WTC11 (cell line): Measurements from ENCODE around the gene FHIT. TPM values are rescaled to one million over a fixed set of nuclear protein-coding genes. Genes with fewer than 3 reads are reported as not detected.

ENCODE experiments used
- ATAC-seq: fragments of 200-7000 bp; cut with Tn5 transposase; 2 replicates; pipeline ENCODE4 v1.10.0; 2021; ENCODE audit warnings: mild to moderate bottlenecking, moderate library complexity
- CTCF ChIA-PET: fragments of 300-600 bp; sonication (Branson Sonifier 250); formaldehyde crosslinking; loops from one replicate; lab custom pipeline; 2021; ENCODE audit warnings: antibody characterized with exemption; lab: Charles Lee
- POLR2A ChIA-PET: fragments of 350-600 bp; sonication (Branson Sonifier 250); formaldehyde crosslinking; loops from one replicate; lab custom pipeline; 2021; ENCODE audit warnings: antibody characterized with exemption; lab: Charles Lee
- DNase-seq: peaks from one replicate; pipeline ENCODE4 v3.0.0; 2021; ENCODE audit warnings: low spot score
- H3K27ac Mint-ChIP-seq: 2 replicates; pipeline ENCODE4 v1.8.0; 2021; ENCODE audit warnings: mixed read lengths
- H3K27me3 Mint-ChIP-seq: 2 replicates; pipeline ENCODE4 v1.8.0; 2021; ENCODE audit warnings: low read depth, mild to moderate bottlenecking, moderate library complexity, mixed read lengths
- H3K36me3 Mint-ChIP-seq: 2 replicates; pipeline ENCODE4 v1.8.0; 2021; ENCODE audit warnings: mixed read lengths
- H3K4me1 Mint-ChIP-seq: 2 replicates; pipeline ENCODE4 v1.8.0; 2022; ENCODE audit warnings: mixed read lengths
- H3K4me3 Mint-ChIP-seq: 2 replicates; pipeline ENCODE4 v1.8.0; 2021; ENCODE audit warnings: mild to moderate bottlenecking, moderate library complexity, mixed read lengths
- H3K9me3 Mint-ChIP-seq: 2 replicates; pipeline ENCODE4 v1.8.0; 2021; ENCODE audit warnings: mixed read lengths
- ATF3 ChIP-seq: sonication (generic); formaldehyde crosslinking; conservative IDR thresholded peaks from 2 replicates; pipeline ENCODE4 v1.8.1; 2022; ENCODE audit warnings: mild to moderate bottlenecking, missing genetic modification reagents
- ATF6 ChIP-seq: sonication (generic); formaldehyde crosslinking; IDR thresholded peaks from 2 replicates; pipeline ENCODE4 v1.8.1; 2023; ENCODE audit warnings: mild to moderate bottlenecking, missing genetic modification reagents
- CBFB ChIP-seq: sonication (generic); formaldehyde crosslinking; IDR thresholded peaks from 2 replicates; pipeline ENCODE4 v1.8.1; 2022; ENCODE audit warnings: mild to moderate bottlenecking, low read depth, missing genetic modification reagents
- EMX1 ChIP-seq: fragments of 250-450 bp; sonication (Bioruptor Pico); IDR thresholded peaks from 2 replicates; pipeline ENCODE4 v1.8.0; 2021; ENCODE audit warnings: mild to moderate bottlenecking
- ERG ChIP-seq: fragments of 250-450 bp; sonication (Bioruptor Pico); IDR thresholded peaks from 2 replicates; pipeline ENCODE4 v1.8.0; 2021; ENCODE audit warnings: mild to moderate bottlenecking
- ETV6 ChIP-seq: sonication (generic); formaldehyde crosslinking; IDR thresholded peaks from 2 replicates; pipeline ENCODE4 v1.8.1; 2022; ENCODE audit warnings: mild to moderate bottlenecking, missing genetic modification reagents
- GABPB1 ChIP-seq: sonication (generic); formaldehyde crosslinking; IDR thresholded peaks from 2 replicates; pipeline ENCODE4 v1.8.1; 2023; ENCODE audit warnings: mild to moderate bottlenecking, missing genetic modification reagents
- MLX ChIP-seq: sonication (generic); formaldehyde crosslinking; IDR thresholded peaks from 2 replicates; pipeline ENCODE4 v1.8.1; 2023; ENCODE audit warnings: mild to moderate bottlenecking, missing genetic modification reagents, moderate library complexity
- MXD4 ChIP-seq: fragments of 250-450 bp; sonication (Bioruptor Pico); IDR thresholded peaks from 2 replicates; pipeline ENCODE4 v1.8.0; 2021; ENCODE audit warnings: mild to moderate bottlenecking, moderate library complexity, borderline replicate concordance
- NR1H2 ChIP-seq: sonication (generic); formaldehyde crosslinking; IDR thresholded peaks from 2 replicates; pipeline ENCODE4 v1.9.0; 2021; ENCODE audit warnings: mild to moderate bottlenecking, moderate library complexity, missing genetic modification reagents
- PRRX2 ChIP-seq: fragments of 250-450 bp; sonication (Bioruptor Pico); IDR thresholded peaks from 2 replicates; pipeline ENCODE4 v1.8.0; 2021; ENCODE audit warnings: mild to moderate bottlenecking
- SMAD3 ChIP-seq: sonication (generic); formaldehyde crosslinking; IDR thresholded peaks from 2 replicates; pipeline ENCODE4 v1.8.0; 2022; ENCODE audit warnings: missing genetic modification reagents, mild to moderate bottlenecking, borderline replicate concordance
- SMAD4 ChIP-seq: sonication (generic); formaldehyde crosslinking; IDR thresholded peaks from 2 replicates; pipeline ENCODE4 v1.8.0; 2022; ENCODE audit warnings: mild to moderate bottlenecking, missing genetic modification reagents
- SOX15 ChIP-seq: fragments of 250-450 bp; sonication (Bioruptor Pico); IDR thresholded peaks from 2 replicates; pipeline ENCODE4 v1.9.0; 2021; ENCODE audit warnings: mild to moderate bottlenecking
- SP1 ChIP-seq: sonication (generic); formaldehyde crosslinking; conservative IDR thresholded peaks from 2 replicates; pipeline ENCODE4 v1.8.1; 2022; ENCODE audit warnings: missing genetic modification reagents
- TEAD4 ChIP-seq: sonication (generic); formaldehyde crosslinking; IDR thresholded peaks from 2 replicates; pipeline ENCODE4 v1.8.0; 2022; ENCODE audit warnings: mild to moderate bottlenecking, missing genetic modification reagents
- ZBTB21 ChIP-seq: sonication (generic); formaldehyde crosslinking; IDR thresholded peaks from 2 replicates; pipeline ENCODE4 v1.8.1; 2023; ENCODE audit warnings: mild to moderate bottlenecking, missing genetic modification reagents, borderline replicate concordance
- ZMAT4 ChIP-seq: fragments of 250-450 bp; sonication (Bioruptor Pico); IDR thresholded peaks from 2 replicates; pipeline ENCODE4 v1.9.0; 2021; ENCODE audit warnings: mild to moderate bottlenecking
- ZNF138 ChIP-seq: sonication (generic); formaldehyde crosslinking; conservative IDR thresholded peaks from 2 replicates; pipeline ENCODE4 v1.8.1; 2022; ENCODE audit warnings: mild to moderate bottlenecking, moderate library complexity, missing genetic modification reagents
- ZNF317 ChIP-seq: sonication (generic); formaldehyde crosslinking; IDR thresholded peaks from 2 replicates; pipeline ENCODE4 v1.8.1; 2023; ENCODE audit warnings: low read depth, mild to moderate bottlenecking, moderate library complexity, missing genetic modification reagents, borderline replicate concordance
- ZNF512 ChIP-seq: sonication (generic); formaldehyde crosslinking; IDR thresholded peaks from 2 replicates; pipeline ENCODE4 v1.8.1; 2022; ENCODE audit warnings: missing genetic modification reagents, borderline replicate concordance
- total RNA-seq: library from RNA; stranded (reverse); gene quantifications from 3 replicates; pipeline ENCODE4 v1.2.3, GENCODE V29; 2021

FHIT gene
- total RNA-seq, 1 experiment from 2014 or later, result 2.6 TPM

GRCh38 chr3:61300006-61300380 lies 48.7 kb upstream of the FHIT start (continued):
- TF ChIP-seq TEAD4 (CRISPR knock-in tag), result no peak

- H3K4me1 Mint-ChIP-seq, result peaks cover 6% of the 10 kb centered on the region
- H3K27ac Mint-ChIP-seq, result no peak overlapping the region
- ATAC-seq, result peak; percentile 86
- no peak overlapping the region for H3K4me3 Mint-ChIP-seq
- no peak for DNase-seq
- no peaks in the 10 kb centered on the region for H3K36me3 Mint-ChIP-seq
- no peaks in the 10 kb centered on the region for H3K9me3 Mint-ChIP-seq
- TF ChIP-seq PRRX2 (CRISPR knock-in tag) (no peak), MLX (CRISPR knock-in tag) (no peak), MXD4 (no peak), EMX1 (CRISPR knock-in tag) (no peak), ZNF138 (CRISPR knock-in tag) (no peak), SP1 (CRISPR knock-in tag) (no peak), SMAD4 (CRISPR knock-in tag) (no peak), SMAD3 (CRISPR knock-in tag) (no peak), ATF3 (no peak), ZNF317 (no peak), ETV6 (CRISPR knock-in tag) (no peak), GABPB1 (CRISPR knock-in tag) (no peak), SOX15 (CRISPR knock-in tag) (no peak), ATF6 (CRISPR knock-in tag) (no peak), NR1H2 (CRISPR knock-in tag) (no peak), ZMAT4 (CRISPR knock-in tag) (no peak), ERG (CRISPR knock-in tag) (no peak), CBFB (CRISPR knock-in tag) (no peak), ZNF512 (CRISPR knock-in tag) (no peak), ZBTB21 (CRISPR knock-in tag) (no peak)
- CTCF ChIA-PET, result interaction anchor here (1.7 to 2.0 kb wide), 2 partner anchors 72 to 82 kb away, joined by 5 to 6 read pairs; no protein-coding TSS in a partner anchor
- POLR2A ChIA-PET, result no interaction called here
- H3K27me3 Mint-ChIP-seq, result no peaks in the 10 kb centered on the region; the same call in 1 of the 2 replicates
These were observed 48.2 kb upstream of the FHIT start for GRCh38 chr3:61299343-61300005.
